ENCODE measurements around the gene ADARB2.
"Not testable (repeated sequence)": the region's sequence is repeated elsewhere in the genome, so short reads cannot be mapped to it uniquely, and the experiment has no call there.

ADARB2 gene

GRCh38 chr10:1634239-1634638, 103.1 kb downstream of the ADARB2 start:
- no peak for DNase-seq

- no peak for DNase-seq
Measured at GRCh38 chr10:1633783-1634182, 103.5 kb downstream of the ADARB2 start.

GRCh38 chr10:1632596-1632995, 104.7 kb downstream of the ADARB2 start:
- DNase-seq = no peak

- no peak for DNase-seq
Measured at GRCh38 chr10:1632141-1632540, 105.2 kb downstream of the ADARB2 start.

GRCh38 chr10:1631282-1631681, 106.0 kb downstream of the ADARB2 start:
- no peak for DNase-seq

GRCh38 chr10:1630304-1630703, 107.0 kb downstream of the ADARB2 start:
- no peak for DNase-seq

- DNase-seq = no peak
Measured at GRCh38 chr10:1629326-1630198, 107.8 kb downstream of the ADARB2 start.

GRCh38 chr10:1628757-1629156, 108.6 kb downstream of the ADARB2 start:
- no peak for DNase-seq

- no peak for DNase-seq
Measured at GRCh38 chr10:1627945-1628344, 109.4 kb downstream of the ADARB2 start.

- DNase-seq = no peak
Measured at GRCh38 chr10:1626835-1627234, 110.5 kb downstream of the ADARB2 start.

- no peak for DNase-seq
Measured at GRCh38 chr10:1626410-1626809, 110.9 kb downstream of the ADARB2 start.

- DNase-seq = no peak
Measured at GRCh38 chr10:1625731-1626130, 111.6 kb downstream of the ADARB2 start.

- no peak for DNase-seq
Measured at GRCh38 chr10:1625079-1625478, 112.2 kb downstream of the ADARB2 start.

GRCh38 chr10:1624240-1624639, 113.1 kb downstream of the ADARB2 start:
- DNase-seq = no peak

GRCh38 chr10:1620803-1621202, 116.5 kb downstream of the ADARB2 start:
- DNase-seq = no peak

GRCh38 chr10:1617376-1618317, 119.7 kb downstream of the ADARB2 start:
- DNase-seq = not testable (repeated sequence)

- DNase-seq = not testable (repeated sequence)
Measured at GRCh38 chr10:1616701-1617100, 120.6 kb downstream of the ADARB2 start.

- DNase-seq = no peak
Measured at GRCh38 chr10:1615186-1615954, 122.0 kb downstream of the ADARB2 start.

GRCh38 chr10:1613511-1613910, 123.8 kb downstream of the ADARB2 start:
- no peak for DNase-seq

GRCh38 chr10:1612908-1613307, 124.4 kb downstream of the ADARB2 start:
- no peak for DNase-seq

- DNase-seq = no peak
Measured at GRCh38 chr10:1611936-1612550, 125.3 kb downstream of the ADARB2 start.

GRCh38 chr10:1610986-1611770, 126.1 kb downstream of the ADARB2 start:
- DNase-seq = no peak
